ENCODE data around the gene RAB3GAP2. TPM values are rescaled to one million over a fixed set of nuclear protein-coding genes. Genes with fewer than 3 reads are reported as not detected.
"Not testable (repeated sequence)": the region's sequence is repeated elsewhere in the genome, so short reads cannot be mapped to it uniquely, and the experiment has no call there.

RAB3GAP2 gene
- polyA plus RNA-seq, 6 donors from 2014 or later, result 21.3 to 39.5 (median 24.6) TPM

- Mint-ChIP-seq H3K27me3 (no peaks in the 10 kb centered on the region), H3K4me3 (peak overlapping the region in 1 of 8 donors; percentile 20), H3K27ac (peak overlapping the region in 4 of 6 donors; percentile 7 to 66 (median 32)), H3K4me1 (peaks cover 37 to 79% (median 77%) of the 10 kb centered on the region in 3 donors), H3K36me3 (peaks cover 9 to 20% of the 10 kb centered on the region in 2 donors), H3K9me3 (no peaks in the 10 kb centered on the region)
- no peak for DNase-seq
- ATAC-seq (ENCODE audit: low read depth in 2 of 2), result no peak
Observed at GRCh38 chr1:220224611-220225124, 47.6 kb downstream of the RAB3GAP2 start.

DNA sequence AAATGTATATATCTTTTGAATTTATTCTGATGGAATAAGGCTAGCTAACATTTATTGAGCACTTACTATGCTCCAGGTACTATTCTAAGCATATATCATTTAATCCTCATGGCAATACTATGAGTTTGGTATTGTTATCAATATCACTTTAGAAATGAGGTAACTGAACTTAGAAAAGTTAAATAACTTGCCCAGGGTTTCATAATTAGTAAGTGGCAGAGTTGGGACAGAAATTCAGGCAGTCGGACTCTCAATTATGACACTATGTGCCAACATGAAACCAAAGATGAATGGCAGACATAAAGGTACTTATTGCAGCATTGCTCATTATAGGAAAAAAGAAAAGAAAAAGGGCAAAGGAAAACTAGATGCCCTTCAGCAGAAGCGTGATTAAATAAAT, 48.2 kb downstream of the RAB3GAP2 start:
- H3K36me3 Mint-ChIP-seq, result peaks cover 9 to 16% of the 10 kb centered on the region in 2 donors
- H3K9me3 Mint-ChIP-seq, result no peaks in the 10 kb centered on the region
- no peak overlapping the region for H3K27ac Mint-ChIP-seq
- peaks cover 43 to 85% (median 81%) of the 10 kb centered on the region in 3 donors for H3K4me1 Mint-ChIP-seq
- no peaks in the 10 kb centered on the region for H3K27me3 Mint-ChIP-seq
- no peak overlapping the region for H3K4me3 Mint-ChIP-seq
- ATAC-seq (ENCODE audit: low read depth in 2 of 2) (no peak), DNase-seq (no peak)

DNA sequence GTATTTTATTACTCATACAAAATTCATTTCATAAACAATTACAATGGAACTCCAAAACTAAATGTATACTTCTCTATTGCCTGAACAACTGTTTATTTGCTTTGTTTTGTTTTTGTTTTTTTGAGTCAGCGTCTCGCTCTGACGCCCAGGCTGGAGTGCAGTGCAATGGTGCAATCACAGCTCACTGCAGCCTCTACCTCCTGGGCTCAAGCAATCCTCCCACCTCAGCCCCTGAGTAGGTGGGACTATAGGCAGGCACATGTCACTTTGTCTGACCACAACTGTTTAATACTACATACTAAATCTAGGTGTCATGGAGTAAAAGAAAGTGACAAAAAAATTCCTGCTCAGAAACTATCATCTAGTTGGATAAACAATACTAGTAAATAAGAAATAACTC, 49.3 kb downstream of the RAB3GAP2 start:
- H3K9me3 Mint-ChIP-seq, result no peaks in the 10 kb centered on the region
- peak overlapping the region in 1 of 8 donors; percentile 48 for H3K4me3 Mint-ChIP-seq
- H3K36me3 Mint-ChIP-seq, result peaks cover 6 to 10% of the 10 kb centered on the region in 2 donors
- peaks cover 43 to 78% (median 75%) of the 10 kb centered on the region in 3 donors for H3K4me1 Mint-ChIP-seq
- no peaks in the 10 kb centered on the region for H3K27me3 Mint-ChIP-seq
- H3K27ac Mint-ChIP-seq, result peak overlapping the region in 3 of 6 donors; percentile 29 to 91 (median 44)
- DNase-seq (no peak), ATAC-seq (ENCODE audit: low read depth in 2 of 2) (no peak)

GRCh38 chr1:220221670-220222069, 50.6 kb downstream of the RAB3GAP2 start:
- Mint-ChIP-seq H3K9me3 (no peaks in the 10 kb centered on the region), H3K27ac (peak overlapping the region in 3 of 6 donors; percentile 33 to 91 (median 51)), H3K4me3 (no peak overlapping the region), H3K36me3 (peaks cover 0 to 10% of the 10 kb centered on the region in 2 donors), H3K27me3 (no peaks in the 10 kb centered on the region), H3K4me1 (peaks cover 36 to 72% (median 67%) of the 10 kb centered on the region in 3 donors)
- ATAC-seq (ENCODE audit: low read depth in 2 of 2) (no peak), DNase-seq (no peak)

DNA sequence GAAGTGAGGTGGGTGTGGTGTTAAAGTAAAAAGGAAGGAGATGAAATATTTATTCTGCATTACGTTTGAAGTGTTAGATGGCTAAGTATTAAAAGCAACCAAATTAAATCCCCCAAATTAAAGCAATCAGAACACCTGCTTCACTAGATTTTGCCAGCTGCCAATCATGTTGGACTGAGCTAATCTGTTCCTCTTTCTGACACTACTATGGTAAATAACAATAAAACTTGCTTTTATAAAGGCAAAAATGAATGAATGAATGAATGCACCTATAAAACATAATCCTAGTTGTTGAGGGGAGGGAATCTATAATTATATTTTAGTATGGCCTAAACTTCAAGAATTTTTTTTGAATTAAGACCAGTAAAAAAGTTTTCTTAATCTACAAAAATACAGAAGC, 51.0 kb downstream of the RAB3GAP2 start:
- Mint-ChIP-seq H3K27me3 (no peaks in the 10 kb centered on the region), H3K36me3 (peaks cover 0 to 10% of the 10 kb centered on the region in 2 donors), H3K9me3 (no peaks in the 10 kb centered on the region), H3K27ac (peak overlapping the region in 3 of 6 donors; percentile 33 to 91 (median 86)), H3K4me3 (peak overlapping the region in 1 of 8 donors; percentile 45), H3K4me1 (peaks cover 36 to 69% (median 63%) of the 10 kb centered on the region in 3 donors)
- ATAC-seq (ENCODE audit: low read depth in 2 of 2), result no peak
- DNase-seq, result no peak

DNA sequence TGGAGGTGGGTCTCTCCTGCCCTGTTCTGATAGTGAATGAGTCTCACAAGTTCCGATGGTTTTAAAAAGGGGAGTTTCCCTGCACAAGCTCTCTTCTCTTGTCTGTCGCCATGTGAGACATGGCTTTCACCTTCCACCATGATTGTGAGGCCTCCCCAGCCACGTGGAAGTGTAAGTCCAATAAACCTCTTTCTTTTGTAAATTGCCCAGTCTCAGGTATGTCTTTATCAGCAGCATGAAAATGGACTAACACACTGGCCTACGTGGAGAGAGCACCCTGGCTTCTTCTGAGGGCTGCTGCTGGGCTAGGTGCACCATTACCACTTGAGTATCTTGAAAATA, 51.6 kb downstream of the RAB3GAP2 start:
- not testable (repeated sequence) for H3K9me3 Mint-ChIP-seq
- H3K4me3 Mint-ChIP-seq, result peak overlapping the region in 7 of 8 donors; percentile 2 to 70 (median 41)

DNA sequence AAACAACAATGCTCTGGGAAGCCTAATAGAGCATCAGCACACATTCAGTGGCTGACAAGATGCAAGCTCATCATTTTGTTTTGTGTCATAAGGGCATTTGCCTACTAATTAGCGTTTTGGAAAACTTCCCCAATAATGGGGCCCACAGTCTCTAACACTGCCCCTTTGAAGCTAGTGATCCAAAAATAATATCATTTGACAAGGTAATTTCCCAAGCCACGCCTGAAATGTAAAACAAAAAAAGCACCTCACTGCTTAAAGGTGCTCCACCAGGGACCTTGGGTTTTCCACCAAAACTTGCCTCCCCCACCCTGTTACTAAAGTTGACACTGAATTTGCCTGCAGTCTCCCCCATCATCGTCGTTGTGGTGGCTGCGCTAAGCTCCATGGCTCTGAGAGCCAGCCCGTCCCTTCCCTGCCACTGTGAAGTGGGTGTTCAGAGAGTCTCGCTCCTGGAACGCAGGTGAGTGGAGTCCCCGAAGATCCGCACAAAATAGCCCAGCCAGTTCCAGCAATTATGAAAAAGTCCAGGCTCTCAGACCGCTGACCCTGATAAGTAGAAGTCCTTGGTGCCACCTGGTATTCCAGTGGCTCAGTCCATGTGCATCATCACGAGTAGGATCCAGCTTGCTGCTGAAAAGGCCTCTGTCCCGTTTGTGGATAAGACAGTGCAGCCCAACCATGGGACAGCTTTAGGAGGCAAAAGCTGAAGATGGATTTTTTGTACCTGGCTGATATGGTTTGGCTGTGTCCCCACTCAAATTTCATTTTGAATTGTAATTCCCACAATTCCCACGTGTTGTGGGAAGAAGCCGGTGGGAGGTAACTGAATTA, 52.2 kb downstream of the RAB3GAP2 start:
- H3K4me1 Mint-ChIP-seq, result peaks cover 29 to 57% (median 53%) of the 10 kb centered on the region in 3 donors
- H3K27ac Mint-ChIP-seq, result peak overlapping the region in 5 of 6 donors; percentile 27 to 92 (median 82)

More for the DNA sequence above, 51.6 kb downstream of the RAB3GAP2 start:
- not testable (repeated sequence) for DNase-seq; ATAC-seq (ENCODE audit: low read depth in 2 of 2); H3K36me3 Mint-ChIP-seq; H3K27me3 Mint-ChIP-seq
- Mint-ChIP-seq H3K27ac (peak overlapping the region in 4 of 6 donors; percentile 82 to 91 (median 86)), H3K4me1 (peaks cover 34 to 63% (median 59%) of the 10 kb centered on the region in 3 donors)

DNA sequence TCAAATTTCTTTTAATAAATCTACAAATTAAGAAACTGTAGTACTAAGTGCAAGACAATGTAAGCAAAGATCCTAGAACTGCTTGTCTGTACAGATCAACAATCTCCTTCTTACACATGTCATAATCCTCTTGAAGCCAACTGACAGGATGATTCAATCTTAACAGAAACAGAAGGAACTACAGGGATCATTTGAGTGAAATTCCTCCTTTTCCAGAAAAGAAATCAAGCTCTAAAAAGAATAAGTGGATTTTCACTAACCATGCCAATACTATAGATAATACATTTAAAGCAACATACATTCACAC, 53.2 kb downstream of the RAB3GAP2 start:
- Mint-ChIP-seq H3K27me3 (no peaks in the 10 kb centered on the region), H3K27ac (peak overlapping the region in 4 of 6 donors; percentile 27 to 91 (median 34)), H3K4me3 (no peak overlapping the region), H3K4me1 (peaks cover 27 to 47% (median 43%) of the 10 kb centered on the region in 3 donors), H3K36me3 (peaks cover 0 to 10% of the 10 kb centered on the region in 2 donors), H3K9me3 (no peaks in the 10 kb centered on the region)
- DNase-seq (no peak), ATAC-seq (ENCODE audit: low read depth in 2 of 2) (no peak)

More for the DNA sequence above, 52.2 kb downstream of the RAB3GAP2 start:
- DNase-seq (no peak), ATAC-seq (ENCODE audit: low read depth in 2 of 2) (peak; percentile 74 to 80)
- Mint-ChIP-seq H3K4me3 (peak overlapping the region in 5 of 8 donors; percentile 33 to 75 (median 56)), H3K36me3 (peaks cover 0 to 10% of the 10 kb centered on the region in 2 donors), H3K27me3 (no peaks in the 10 kb centered on the region), H3K9me3 (no peaks in the 10 kb centered on the region)

DNA sequence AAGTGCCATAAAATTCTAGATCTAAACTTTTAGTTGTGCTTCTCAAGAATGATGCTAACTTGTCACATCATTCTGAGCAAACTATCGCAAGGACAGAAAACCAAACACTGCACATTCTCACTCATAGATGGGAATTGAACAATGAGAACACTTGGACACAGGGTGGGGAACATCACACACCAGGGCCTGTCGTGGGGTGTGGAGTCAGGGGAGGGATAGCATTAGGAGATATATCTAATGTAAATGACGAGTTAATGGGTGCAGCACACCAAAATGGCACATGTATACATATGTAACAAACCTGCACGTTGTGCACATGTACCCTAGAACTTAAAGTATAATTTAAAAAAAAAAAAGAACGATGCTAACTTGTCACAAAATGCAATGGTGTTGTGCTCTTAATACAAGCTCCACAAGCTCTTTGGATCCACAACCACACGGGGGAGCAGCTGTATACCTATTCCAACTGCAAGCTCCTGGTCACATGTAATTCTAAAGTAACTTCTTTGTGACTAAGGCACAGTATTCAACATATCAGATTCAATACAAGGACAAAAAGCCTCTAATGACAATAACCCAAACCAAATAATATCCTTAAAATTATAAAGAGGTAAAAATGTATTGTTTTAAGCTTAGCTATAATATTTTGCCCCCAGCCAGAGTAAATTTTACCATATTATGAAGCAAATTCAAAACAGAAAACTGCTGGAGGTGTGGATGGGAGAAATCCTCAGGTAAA, 53.7 kb downstream of the RAB3GAP2 start:
- H3K4me3 Mint-ChIP-seq, result not testable (repeated sequence)
- Mint-ChIP-seq H3K27ac (peak overlapping the region in 2 of 6 donors; percentile 27 to 91), H3K4me1 (peaks cover 25 to 44% (median 39%) of the 10 kb centered on the region in 3 donors)

GRCh38 chr1:220217383-220217988, 54.8 kb downstream of the RAB3GAP2 start:
- ATAC-seq (ENCODE audit: low read depth in 2 of 2) (no peak), DNase-seq (no peak)
- Mint-ChIP-seq H3K36me3 (peaks cover 0 to 10% of the 10 kb centered on the region in 2 donors), H3K9me3 (no peaks in the 10 kb centered on the region), H3K4me1 (peaks cover 19 to 36% (median 30%) of the 10 kb centered on the region in 3 donors), H3K27ac (peak overlapping the region in 2 of 6 donors; percentile 22 to 42), H3K4me3 (no peak overlapping the region), H3K27me3 (no peaks in the 10 kb centered on the region)

More for the DNA sequence above, 53.7 kb downstream of the RAB3GAP2 start:
- ATAC-seq (ENCODE audit: low read depth in 2 of 2) (peak in 1 of 2 donors; percentile 32), DNase-seq (peak; percentile 8)
- H3K36me3 Mint-ChIP-seq, H3K9me3 Mint-ChIP-seq, H3K27me3 Mint-ChIP-seq: not testable (repeated sequence)

DNA sequence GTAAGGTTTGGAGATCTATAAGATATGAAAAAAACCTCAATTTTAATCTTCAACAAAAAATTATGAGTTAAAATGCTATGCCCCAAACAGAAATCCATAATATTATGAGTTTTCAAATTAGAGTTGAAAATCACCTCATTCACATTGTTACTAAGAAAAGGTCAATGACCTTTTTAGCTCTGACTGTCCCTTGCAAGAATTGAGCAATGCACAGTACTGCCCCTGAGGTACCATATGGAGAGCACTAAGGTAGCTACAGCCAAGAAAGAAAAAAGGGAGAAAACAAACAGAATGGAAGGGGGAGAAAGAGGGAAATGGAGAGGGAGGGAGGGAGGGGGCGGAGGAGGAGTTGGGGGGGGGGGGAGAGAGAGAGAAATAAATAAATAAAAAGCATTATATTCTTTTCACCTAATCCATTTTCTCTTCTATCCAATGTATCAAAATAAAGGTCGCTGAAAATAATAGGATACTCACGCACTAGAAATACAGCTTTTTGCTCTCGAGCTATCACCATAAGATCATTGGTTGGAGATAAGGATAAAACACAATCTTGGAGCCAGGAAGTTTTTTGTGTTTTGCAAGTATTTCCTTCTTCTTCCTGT, 58.8 kb downstream of the RAB3GAP2 start:
- H3K36me3 Mint-ChIP-seq, result peaks cover 27% of the 10 kb centered on the region in 2 donors
- peaks cover 0 to 11% (median 0%) of the 10 kb centered on the region in 3 donors for H3K4me1 Mint-ChIP-seq
- no peak overlapping the region for H3K4me3 Mint-ChIP-seq
- DNase-seq, result no peak
- no peak for ATAC-seq (ENCODE audit: low read depth in 2 of 2)
- no peaks in the 10 kb centered on the region for H3K9me3 Mint-ChIP-seq
- H3K27ac Mint-ChIP-seq, result peak overlapping the region in 2 of 6 donors; percentile 2 to 47
- no peaks in the 10 kb centered on the region for H3K27me3 Mint-ChIP-seq

DNA sequence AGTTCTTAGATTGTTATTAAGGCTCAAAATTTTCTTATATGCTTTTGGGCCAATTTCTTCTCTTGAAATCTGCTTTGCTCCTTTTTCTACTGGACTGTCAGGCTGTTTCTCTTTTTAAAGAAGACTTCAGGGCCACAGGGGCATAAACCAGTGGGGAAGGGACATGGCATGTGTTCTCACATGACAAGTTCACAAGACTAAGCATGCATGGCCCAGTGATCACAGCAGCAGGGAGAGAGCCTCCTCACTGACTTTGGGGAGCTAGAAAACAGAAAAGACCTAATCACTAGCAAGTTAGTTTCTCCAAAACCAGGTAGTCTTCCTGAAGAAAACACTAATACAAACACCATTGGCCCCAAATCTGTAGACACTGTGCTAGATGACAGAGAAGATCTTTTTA, 64.8 kb downstream of the RAB3GAP2 start:
- H3K4me1 Mint-ChIP-seq, result no peaks in the 10 kb centered on the region
- H3K27me3 Mint-ChIP-seq, result no peaks in the 10 kb centered on the region
- DNase-seq, result no peak
- H3K36me3 Mint-ChIP-seq, result peaks cover 61 to 66% of the 10 kb centered on the region in 2 donors
- peaks cover 0 to 10% (median 4%) of the 10 kb centered on the region in 7 donors for H3K9me3 Mint-ChIP-seq
- no peak for ATAC-seq (ENCODE audit: low read depth in 2 of 2)
- peak overlapping the region in 3 of 6 donors; percentile 18 to 73 (median 24) for H3K27ac Mint-ChIP-seq
- no peak overlapping the region for H3K4me3 Mint-ChIP-seq

Measured in naive B cell (primary cell).